Mesodermal cell (in vitro differentiated cells): ENCODE data around the gene MTA1.
A peak's percentile ranks its signal among the peaks of the same experiment; 100 is the strongest.

Experiments
- H3K27ac ChIP-seq: 2 replicates; pipeline ENCODE4 v1.7.0; 2013; ENCODE audit warnings: mild to moderate bottlenecking, low read depth, low read length, moderate library complexity; ENCODE audit not compliant: severe bottlenecking
- H3K36me3 ChIP-seq: 2 replicates; pipeline ENCODE4 v1.7.1; 2013; ENCODE audit warnings: mild to moderate bottlenecking, low read length, moderate library complexity; ENCODE audit not compliant: control insufficient read depth, insufficient read depth
- H3K4me1 ChIP-seq: one replicate; pipeline ENCODE4 v1.7.1; 2013; ENCODE audit warnings: mild to moderate bottlenecking, low read length; ENCODE audit not compliant: insufficient read depth, control insufficient read depth, poor library complexity, severe bottlenecking
- H3K4me3 ChIP-seq: 2 replicates; pipeline ENCODE4 v1.7.0; 2013; ENCODE audit warnings: low read length, control low read depth, mild to moderate bottlenecking; ENCODE audit not compliant: insufficient read depth, poor library complexity, severe bottlenecking; ENCODE audit errors: extremely low read depth
- H3K9me3 ChIP-seq: 2 replicates; pipeline ENCODE4 v1.7.1; 2013; ENCODE audit warnings: mild to moderate bottlenecking, low read length, moderate library complexity; ENCODE audit not compliant: control insufficient read depth
- WGBS, 2 experiments: methylation state at CpG; one replicate each; pipeline ENCODE4 v1.1.5; 2013; ENCODE audit warnings: missing lambda C conversion rate in 2 of 2; ENCODE audit not compliant: insufficient coverage in 2 of 2; 5-methylcytosine and 5-hydroxymethylcytosine counted together

Gene MTA1

DNA sequence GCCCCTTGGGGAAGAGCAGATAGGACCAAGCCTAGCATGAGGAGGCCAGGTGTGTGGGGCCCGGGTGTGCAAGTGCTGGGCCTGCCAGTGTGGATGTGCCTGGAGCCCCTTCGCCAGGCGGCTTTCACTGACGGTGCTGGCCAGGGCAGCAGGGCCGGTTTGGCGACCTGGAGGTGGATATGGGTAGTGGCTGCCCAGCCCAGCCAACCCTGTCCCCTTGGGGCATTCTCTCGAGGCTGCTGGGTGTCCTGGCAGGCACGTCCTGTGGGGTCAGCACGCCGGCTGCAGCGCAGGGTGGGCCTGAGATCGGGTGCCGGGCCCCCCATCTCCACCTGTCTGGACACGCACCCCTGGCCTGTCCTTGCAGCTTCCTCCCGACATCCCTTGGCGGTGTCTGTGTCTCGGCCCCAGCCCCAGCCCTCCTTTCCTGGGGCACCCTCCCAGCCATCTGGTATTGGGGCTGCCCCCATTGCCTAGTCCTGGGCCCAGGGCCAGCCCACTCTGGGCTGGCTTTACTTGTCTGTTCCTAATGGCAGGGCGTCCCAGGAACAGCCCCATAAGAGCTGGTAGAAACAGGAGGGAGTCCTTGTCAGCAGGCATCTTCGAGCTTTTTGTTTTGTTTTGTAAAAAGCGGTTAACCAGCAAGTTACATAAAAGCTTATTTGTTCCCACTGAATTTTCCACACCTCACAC is 47.8 kb downstream of the MTA1 start:
- Histone ChIP-seq H3K9me3 (no peaks in the 10 kb centered on the region), H3K36me3 (peaks cover 66% of the 10 kb centered on the region), H3K27ac (no peak overlapping the region), H3K4me1 (peaks cover 30% of the 10 kb centered on the region), H3K4me3 (no peak overlapping the region)
- WGBS, 2 experiments, result 95 to 98% methylated on average over 19 of the region's 20 CpGs

DNA sequence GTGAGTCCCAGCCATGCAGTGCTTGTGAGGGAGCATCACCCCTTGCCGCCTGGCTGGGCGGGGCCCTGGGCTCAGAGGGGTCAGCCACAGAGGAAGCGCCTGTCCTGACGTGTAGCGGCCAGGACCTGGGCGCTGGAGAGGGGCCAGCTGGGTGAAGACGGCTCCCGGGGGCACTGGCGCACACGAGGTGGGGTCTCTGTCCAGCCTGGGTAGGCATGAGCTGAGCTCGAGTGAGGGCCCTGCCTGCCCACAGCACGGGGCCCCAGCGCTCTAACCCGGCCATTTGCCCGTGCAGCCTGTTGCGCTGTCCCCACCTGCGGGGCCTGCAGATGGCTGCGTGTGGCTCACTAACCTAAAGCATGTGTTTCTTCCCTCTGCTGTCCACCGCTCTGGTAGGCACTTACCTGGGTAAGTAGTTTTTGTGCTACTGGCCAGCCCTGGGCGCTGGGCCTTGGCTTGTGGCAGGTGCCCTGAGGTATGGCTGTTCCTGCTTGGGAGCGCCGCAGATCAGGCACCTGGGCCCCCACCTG is 48.4 kb downstream of the MTA1 start:
- no peak overlapping the region for H3K27ac ChIP-seq
- peaks cover 61% of the 10 kb centered on the region for H3K36me3 ChIP-seq
- peaks cover 30% of the 10 kb centered on the region for H3K4me1 ChIP-seq
- WGBS, 2 experiments, result 94 to 97% methylated on average over 18 to 22 of the region's 22 CpGs
- no peak overlapping the region for H3K4me3 ChIP-seq
- no peaks in the 10 kb centered on the region for H3K9me3 ChIP-seq

DNA sequence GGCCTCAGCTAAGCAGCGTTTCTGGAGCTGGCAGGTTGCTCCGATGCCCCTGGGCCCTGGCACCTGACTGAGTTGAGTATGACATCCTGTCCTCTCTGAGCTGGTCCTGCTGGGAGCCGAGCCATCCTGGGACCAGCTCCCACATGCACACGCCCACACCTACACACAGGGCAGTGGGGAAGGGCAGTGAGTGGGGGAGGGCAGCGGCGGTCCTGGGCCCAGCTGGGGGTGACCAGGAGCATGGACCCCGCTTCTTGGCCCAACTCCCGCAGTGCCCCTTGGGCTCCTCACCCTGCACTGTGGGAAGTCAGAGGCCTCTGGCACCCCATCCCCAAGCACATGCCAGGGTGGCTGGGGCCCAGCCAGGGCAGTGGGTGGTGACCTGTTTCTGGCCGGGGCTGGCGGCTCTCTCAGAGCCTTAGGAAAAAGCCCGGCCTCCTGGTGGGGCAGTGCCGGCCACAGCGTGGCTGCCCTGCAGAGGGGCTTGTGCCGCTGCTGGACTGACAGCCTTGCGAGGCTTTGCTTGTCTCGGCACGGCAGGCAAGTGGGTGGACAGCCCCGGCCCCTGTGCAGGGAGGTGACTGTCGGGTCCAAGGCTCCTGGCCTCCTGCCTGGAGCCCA is 49.1 kb downstream of the MTA1 start:
- Histone ChIP-seq H3K4me3 (no peak overlapping the region), H3K4me1 (peaks cover 36% of the 10 kb centered on the region), H3K9me3 (no peaks in the 10 kb centered on the region), H3K27ac (no peak overlapping the region), H3K36me3 (peaks cover 54% of the 10 kb centered on the region)
- 93 to 94% methylated on average over 16 to 19 of the region's 19 CpGs for WGBS, 2 experiments

DNA sequence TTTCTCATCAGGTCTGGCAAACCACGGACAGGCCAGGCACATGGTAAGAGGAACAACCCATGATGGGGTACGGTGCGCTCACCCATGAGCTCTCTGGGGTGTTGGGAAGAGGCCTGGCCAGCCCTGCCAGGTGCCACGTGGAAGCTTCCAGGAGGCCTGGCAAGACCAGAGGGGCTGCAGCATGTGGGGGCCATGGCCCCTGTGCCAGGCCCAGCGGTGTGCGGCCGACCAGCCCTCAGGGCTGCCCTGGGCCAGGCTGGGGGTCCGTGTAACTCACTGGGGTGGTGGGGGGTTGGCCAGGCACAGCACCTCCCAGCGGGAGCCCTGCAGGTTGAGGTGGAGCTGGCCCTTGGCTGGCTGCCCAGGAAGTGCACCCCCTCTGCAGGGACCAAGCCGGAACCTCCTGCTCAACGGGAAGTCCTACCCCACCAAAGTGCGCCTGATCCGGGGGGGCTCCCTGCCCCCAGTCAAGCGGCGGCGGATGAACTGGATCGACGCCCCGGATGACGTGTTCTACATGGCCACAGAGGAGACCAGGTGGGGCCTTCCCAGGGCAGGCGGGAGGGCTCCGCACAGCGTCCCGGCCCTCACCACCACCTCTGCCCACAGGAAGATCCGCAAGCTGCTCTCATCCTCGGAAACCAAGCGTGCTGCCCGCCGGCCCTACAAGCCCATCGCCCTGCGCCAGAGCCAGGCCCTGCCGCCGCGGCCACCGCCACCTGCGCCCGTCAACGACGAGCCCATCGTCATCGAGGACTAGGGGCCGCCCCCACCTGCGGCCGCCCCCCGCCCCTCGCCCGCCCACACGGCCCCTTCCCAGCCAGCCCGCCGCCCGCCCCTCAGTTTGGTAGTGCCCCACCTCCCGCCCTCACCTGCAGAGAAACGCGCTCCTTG is 50.1 kb downstream of the MTA1 start:
- H3K27ac ChIP-seq, result no peak overlapping the region
- H3K4me3 ChIP-seq, result no peak overlapping the region
- WGBS, 2 experiments, result 93 to 95% methylated on average over 33 to 43 of the region's 54 CpGs
- peaks cover 45% of the 10 kb centered on the region for H3K36me3 ChIP-seq
- H3K4me1 ChIP-seq, result peaks cover 36% of the 10 kb centered on the region
- H3K9me3 ChIP-seq, result no peaks in the 10 kb centered on the region

DNA sequence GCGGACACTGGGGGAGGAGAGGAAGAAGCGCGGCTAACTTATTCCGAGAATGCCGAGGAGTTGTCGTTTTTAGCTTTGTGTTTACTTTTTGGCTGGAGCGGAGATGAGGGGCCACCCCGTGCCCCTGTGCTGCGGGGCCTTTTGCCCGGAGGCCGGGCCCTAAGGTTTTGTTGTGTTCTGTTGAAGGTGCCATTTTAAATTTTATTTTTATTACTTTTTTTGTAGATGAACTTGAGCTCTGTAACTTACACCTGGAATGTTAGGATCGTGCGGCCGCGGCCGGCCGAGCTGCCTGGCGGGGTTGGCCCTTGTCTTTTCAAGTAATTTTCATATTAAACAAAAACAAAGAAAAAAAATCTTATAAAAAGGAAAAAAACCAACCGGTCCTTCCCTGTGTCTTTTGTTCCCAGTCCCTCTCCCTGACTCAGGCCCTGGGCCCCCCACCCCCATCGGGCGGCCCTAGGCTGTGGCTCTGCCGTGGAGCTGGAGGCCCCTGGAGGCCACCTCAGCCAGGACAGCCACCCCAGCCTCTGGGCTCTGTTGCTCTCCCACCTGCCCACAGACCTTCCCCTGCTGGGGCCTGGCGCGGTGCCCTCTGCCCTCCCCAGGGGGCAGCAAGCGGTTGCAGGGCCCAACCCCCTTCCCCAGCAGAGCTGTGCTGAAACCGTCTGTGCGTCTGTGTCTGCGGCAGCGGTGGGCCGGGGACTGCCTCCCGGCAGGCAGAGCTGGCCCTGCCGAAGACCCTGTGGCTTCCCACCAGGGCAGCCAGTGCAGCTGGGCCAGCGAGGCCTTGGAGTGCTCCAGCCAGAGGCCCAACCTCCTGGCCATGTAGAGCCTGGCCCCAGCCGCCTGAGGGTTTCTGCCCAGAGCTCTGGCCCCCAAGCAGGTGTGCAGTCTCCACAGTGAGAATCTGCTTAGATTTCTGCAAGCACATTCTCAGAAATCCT is 51.0 kb downstream of the MTA1 start:
- WGBS, 2 experiments, result 80 to 85% methylated on average over 18 to 19 of the region's 34 CpGs
- Histone ChIP-seq H3K36me3 (peaks cover 36% of the 10 kb centered on the region), H3K27ac (peak overlapping the region; percentile 57), H3K4me3 (no peak overlapping the region), H3K4me1 (peaks cover 32% of the 10 kb centered on the region), H3K9me3 (no peaks in the 10 kb centered on the region)

DNA sequence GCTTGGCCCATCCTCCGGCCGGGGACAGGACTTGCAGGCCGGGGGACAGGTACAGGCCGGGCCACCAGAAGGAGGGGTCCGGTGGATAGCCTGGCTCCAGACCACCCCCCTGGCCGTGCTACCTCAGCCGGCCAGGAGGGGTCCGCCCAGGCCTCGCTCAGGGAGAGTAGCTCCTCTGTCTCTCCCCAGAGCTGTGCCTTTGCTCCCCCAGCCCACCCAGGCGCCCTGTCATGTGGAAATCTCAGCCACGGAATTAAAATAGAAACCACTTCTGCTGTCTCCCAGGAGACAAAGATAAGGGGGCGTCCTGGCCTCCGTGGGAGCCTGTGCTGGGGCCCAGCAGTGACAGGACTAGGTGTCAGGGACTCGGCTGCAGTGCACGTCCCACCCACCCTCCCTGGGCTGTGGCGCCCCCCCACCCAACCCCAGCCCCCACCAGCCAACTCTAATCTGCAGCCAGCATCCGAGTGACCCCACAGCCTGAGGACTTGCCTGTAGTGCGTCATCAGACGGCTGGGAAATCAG is 51.7 kb downstream of the MTA1 start:
- H3K4me1 ChIP-seq, result peaks cover 32% of the 10 kb centered on the region
- H3K4me3 ChIP-seq, result no peak overlapping the region
- H3K36me3 ChIP-seq, result peaks cover 33% of the 10 kb centered on the region
- 69 to 78% methylated on average over 12 to 15 of the region's 19 CpGs for WGBS, 2 experiments
- no peaks in the 10 kb centered on the region for H3K9me3 ChIP-seq
- H3K27ac ChIP-seq, result peak overlapping the region; percentile 72

DNA sequence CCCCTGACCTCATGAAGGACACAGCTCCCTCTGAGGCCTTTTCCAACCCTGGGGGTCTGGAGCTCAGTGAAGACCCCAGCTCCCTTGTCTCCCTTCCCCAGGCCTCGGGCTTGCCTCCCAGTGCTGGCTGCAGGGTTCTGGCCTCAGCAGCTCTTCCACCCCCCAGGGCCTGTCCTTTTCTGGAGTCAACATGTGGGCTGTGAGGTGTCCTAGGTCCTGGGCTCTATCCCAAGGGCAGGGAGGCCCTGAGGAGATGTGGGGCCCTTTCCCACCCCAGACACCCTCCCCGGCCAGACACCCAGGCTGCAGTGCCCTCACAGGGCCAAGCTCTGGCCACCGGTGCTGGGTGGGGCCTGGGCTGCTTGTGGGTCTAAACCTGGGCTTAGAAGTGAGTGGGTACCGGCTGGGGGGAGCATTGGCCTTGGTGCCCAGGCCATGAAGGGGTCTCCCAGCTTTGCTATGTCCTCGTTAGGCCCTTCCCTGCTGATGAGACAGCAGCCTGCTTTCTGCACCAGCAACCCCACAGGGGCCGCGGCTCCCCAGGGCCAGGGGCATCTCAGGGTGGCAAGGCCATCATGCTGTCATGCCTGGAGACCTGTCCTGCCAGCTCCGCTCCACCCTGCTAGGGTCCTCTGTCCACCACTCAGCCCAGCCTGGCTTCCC is 52.3 kb downstream of the MTA1 start:
- Histone ChIP-seq H3K36me3 (peaks cover 32% of the 10 kb centered on the region), H3K27ac (peak overlapping the region; percentile 72), H3K4me3 (no peak overlapping the region), H3K4me1 (peaks cover 38% of the 10 kb centered on the region), H3K9me3 (no peaks in the 10 kb centered on the region)
- 87 to 95% methylated on average over 7 to 8 of the region's 8 CpGs for WGBS, 2 experiments

DNA sequence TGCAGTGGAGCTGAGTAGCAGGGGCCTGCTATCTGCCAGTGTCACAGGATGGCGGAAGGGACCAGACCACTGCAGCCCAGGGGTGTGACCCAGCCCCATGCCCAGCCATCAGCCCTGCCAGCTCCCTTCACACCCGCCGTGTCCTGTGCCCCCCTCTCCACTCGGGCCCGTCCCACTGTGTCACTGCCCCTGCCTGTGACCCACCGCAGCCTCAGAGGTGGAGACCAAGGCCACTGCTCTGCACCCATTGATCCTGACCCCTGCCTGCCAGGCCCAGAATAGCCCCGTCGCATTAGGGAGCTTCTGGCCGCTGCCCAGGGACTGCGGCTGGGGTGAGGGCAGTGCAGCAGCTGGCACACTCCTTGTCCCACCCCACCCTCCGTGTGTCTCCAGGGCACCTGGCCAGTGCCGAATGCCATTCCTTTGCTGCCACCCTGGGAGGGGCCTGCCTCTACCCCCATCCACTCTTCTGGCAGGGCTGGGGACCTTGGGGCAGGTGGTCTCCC is 52.9 kb downstream of the MTA1 start:
- Histone ChIP-seq H3K36me3 (peaks cover 26% of the 10 kb centered on the region), H3K4me1 (peaks cover 42% of the 10 kb centered on the region), H3K4me3 (no peak overlapping the region), H3K27ac (no peak overlapping the region), H3K9me3 (no peaks in the 10 kb centered on the region)
- 93 to 98% methylated on average over 10 to 12 of the region's 12 CpGs for WGBS, 2 experiments

DNA sequence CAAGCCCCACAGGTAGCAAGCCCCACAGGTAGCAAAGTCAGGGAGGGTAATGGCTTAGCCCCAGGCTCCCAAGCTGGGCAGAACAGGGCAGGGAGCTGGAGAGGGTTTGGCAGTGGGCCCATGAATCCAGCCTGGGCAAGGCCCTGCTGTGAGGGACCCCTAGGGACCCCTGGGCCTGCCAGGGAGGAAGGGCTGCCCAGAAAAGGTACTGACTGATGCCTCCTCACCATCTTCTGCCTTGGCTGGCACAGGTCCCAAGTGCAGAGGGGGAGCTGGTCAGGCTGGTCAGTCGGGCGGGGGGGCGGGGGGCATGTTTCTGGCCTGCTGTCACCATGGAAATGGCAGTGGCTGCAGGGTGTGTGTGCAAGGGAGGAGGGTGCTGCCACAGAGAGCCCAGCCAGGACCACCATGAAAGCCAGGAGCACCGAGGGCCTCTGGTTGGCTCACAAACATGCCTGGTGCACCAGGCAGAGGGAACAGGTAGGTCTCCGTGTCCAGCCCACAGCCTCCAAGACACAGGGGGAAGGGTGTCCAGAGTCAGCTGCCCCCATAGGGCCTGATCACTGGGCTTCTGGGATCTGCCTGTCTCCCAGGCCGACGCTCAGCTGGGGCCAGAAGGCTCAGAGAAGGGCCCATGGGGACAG is 53.5 kb downstream of the MTA1 start:
- Histone ChIP-seq H3K27ac (peak overlapping the region; percentile 98), H3K9me3 (no peaks in the 10 kb centered on the region), H3K4me1 (peaks cover 42% of the 10 kb centered on the region), H3K36me3 (peaks cover 23% of the 10 kb centered on the region), H3K4me3 (peak overlapping the region; percentile 36)
- 51 to 54% methylated on average over 6 to 7 of the region's 7 CpGs for WGBS, 2 experiments
